ENCODE data around the gene ST8SIA5. TPM values are rescaled to one million over a fixed set of nuclear protein-coding genes. Genes with fewer than 3 reads are reported as not detected.

ST8SIA5 gene
- total and polyA plus RNA-seq, 9 donors, result 0.35 to 1.3 (median 0.52) TPM; not detected in 1

GRCh38 chr18:46711444-46711863, 45.4 kb downstream of the ST8SIA5 start:
- DNase-seq, result no peak
- 6 to 18% (median 9%) methylated on average over 11 of the region's 11 CpGs for WGBS, 3 donors
- H3K27ac ChIP-seq, result no peak overlapping the region
- no peak for TF ChIP-seq POLR2A (IDR thresholded peaks at IDR 0.05)
- no peak for TF ChIP-seq CTCF (IDR thresholded peaks at IDR 0.05)
- no peak for TF ChIP-seq EP300 (IDR thresholded peaks at IDR 0.05)
- no peaks in the 10 kb centered on the region for H3K36me3 ChIP-seq
- H3K4me3 ChIP-seq, result no peak overlapping the region
- no peaks in the 10 kb centered on the region for H3K9me3 ChIP-seq
- intact Hi-C loops (cut with DNase I), result no loop called here
- H3K4me1 ChIP-seq (ENCODE audit: insufficient read depth), result peaks cover 3% of the 10 kb centered on the region
- H3K27me3 ChIP-seq, result no peaks in the 10 kb centered on the region

GRCh38 chr18:46706968-46707367, 49.9 kb downstream of the ST8SIA5 start:
- H3K4me1 ChIP-seq (ENCODE audit: insufficient read depth), result peaks cover 3% of the 10 kb centered on the region
- no peak overlapping the region for H3K4me3 ChIP-seq
- H3K27me3 ChIP-seq, result no peaks in the 10 kb centered on the region
- TF ChIP-seq POLR2A (IDR thresholded peaks at IDR 0.05) (no peak), CTCF (IDR thresholded peaks at IDR 0.05) (no peak), EP300 (IDR thresholded peaks at IDR 0.05) (no peak)
- H3K9me3 ChIP-seq, result no peaks in the 10 kb centered on the region
- H3K27ac ChIP-seq, result no peak overlapping the region
- WGBS, 3 donors, result 60 to 66% (median 64%) methylated on average over 3 of the region's 3 CpGs
- H3K36me3 ChIP-seq, result no peaks in the 10 kb centered on the region
- no peak for DNase-seq
- intact Hi-C loops (cut with DNase I), result no loop called here

GRCh38 chr18:46705521-46705920, 51.3 kb downstream of the ST8SIA5 start:
- Histone ChIP-seq H3K4me1 (ENCODE audit: insufficient read depth) (no peaks in the 10 kb centered on the region), H3K9me3 (no peaks in the 10 kb centered on the region), H3K27ac (no peak overlapping the region), H3K27me3 (no peaks in the 10 kb centered on the region), H3K4me3 (no peak overlapping the region), H3K36me3 (no peaks in the 10 kb centered on the region)
- intact Hi-C loops (cut with DNase I), result no loop called here
- no peak for TF ChIP-seq POLR2A (IDR thresholded peaks at IDR 0.05)
- WGBS, 3 donors, result 37 to 54% (median 49%) methylated on average over 5 of the region's 5 CpGs
- no peak for DNase-seq

GRCh38 chr18:46704816-46705215, 52.0 kb downstream of the ST8SIA5 start:
- DNase-seq, result no peak
- Histone ChIP-seq H3K4me1 (ENCODE audit: insufficient read depth) (no peaks in the 10 kb centered on the region), H3K36me3 (no peaks in the 10 kb centered on the region), H3K9me3 (no peaks in the 10 kb centered on the region), H3K4me3 (no peak overlapping the region), H3K27ac (no peak overlapping the region), H3K27me3 (no peaks in the 10 kb centered on the region)
- WGBS, 3 donors, result 88 to 94% (median 91%) methylated on average over 4 of the region's 4 CpGs
- TF ChIP-seq EP300 (IDR thresholded peaks at IDR 0.05) (no peak), CTCF (IDR thresholded peaks at IDR 0.05) (no peak), POLR2A (IDR thresholded peaks at IDR 0.05) (no peak)
- intact Hi-C loops (cut with DNase I), result no loop called here

GRCh38 chr18:46704189-46704588, 52.7 kb downstream of the ST8SIA5 start:
- Histone ChIP-seq H3K9me3 (no peaks in the 10 kb centered on the region), H3K36me3 (no peaks in the 10 kb centered on the region), H3K4me3 (no peak overlapping the region), H3K27me3 (no peaks in the 10 kb centered on the region), H3K27ac (no peak overlapping the region), H3K4me1 (ENCODE audit: insufficient read depth) (no peaks in the 10 kb centered on the region)
- intact Hi-C loops (cut with DNase I), result no loop called here
- no peak for DNase-seq
- 79 to 88% (median 82%) methylated on average over 7 of the region's 7 CpGs for WGBS, 3 donors
- no peak for TF ChIP-seq POLR2A (IDR thresholded peaks at IDR 0.05)
